Natural killer cell (primary cell): ENCODE measurements around the gene ATP2B1. TPM values are rescaled to one million over a fixed set of nuclear protein-coding genes. Genes with fewer than 3 reads are reported as not detected.

Experiments
- ATAC-seq, 3 donors: fragments of 150-1000 bp in 2 of 3; fragments of 200-7000 bp in 1 of 3; cut with Tn5 transposase; 1 replicate in 1 of 3; 2 replicates in 2 of 3; pipeline ENCODE4 v1.10.0; 2021; ENCODE audit warnings: mild to moderate bottlenecking in 2 of 3, moderate library complexity in 2 of 3
- DNase-seq, 2 donors: peaks; one replicate each; pipeline versions ENCODE4 v3.0.0 to v3.0.0-alpha.2; 2013 to 2021; ENCODE audit warnings: mixed read lengths in 1 of 2
- H3K27ac ChIP-seq: one replicate; pipeline ENCODE4 v1.5.1; 2013; ENCODE audit warnings: mild to moderate bottlenecking, low read length
- H3K27me3 ChIP-seq: one replicate; pipeline ENCODE4 v1.6.1; 2013; ENCODE audit warnings: low read length; ENCODE audit not compliant: control insufficient read depth, insufficient read depth
- H3K36me3 ChIP-seq: one replicate; pipeline ENCODE4 v1.6.1; 2013; ENCODE audit warnings: low read length; ENCODE audit not compliant: control insufficient read depth, insufficient read depth
- H3K4me1 ChIP-seq: one replicate; pipeline ENCODE4 v1.6.1; 2013; ENCODE audit warnings: low read length; ENCODE audit not compliant: control insufficient read depth, insufficient read depth
- H3K4me3 ChIP-seq: one replicate; pipeline ENCODE4 v1.5.1; 2013; ENCODE audit warnings: low read length
- H3K9me3 ChIP-seq: one replicate; pipeline ENCODE4 v1.6.1; 2013; ENCODE audit warnings: low read length; ENCODE audit not compliant: control insufficient read depth, insufficient read depth
- H3K27ac Mint-ChIP-seq, 2 donors: one replicate each; pipeline ENCODE4 v1.8.0; 2022; ENCODE audit warnings: mild to moderate bottlenecking in 2 of 2, mixed read lengths in 2 of 2, moderate library complexity in 1 of 2
- H3K27me3 Mint-ChIP-seq, 2 donors: one replicate each; pipeline ENCODE4 v1.8.0; 2022; ENCODE audit warnings: low read depth in 2 of 2, mixed read lengths in 2 of 2
- H3K36me3 Mint-ChIP-seq: one replicate; pipeline ENCODE4 v1.8.0; 2022; ENCODE audit warnings: mixed read lengths
- H3K4me1 Mint-ChIP-seq, 2 donors: one replicate each; pipeline ENCODE4 v1.8.0; 2022; ENCODE audit warnings: mixed read lengths in 2 of 2
- H3K4me3 Mint-ChIP-seq: one replicate; pipeline ENCODE4 v1.8.0; 2022; ENCODE audit warnings: mild to moderate bottlenecking, moderate library complexity, mixed read lengths
- H3K9me3 Mint-ChIP-seq, 2 donors: one replicate each; pipeline ENCODE4 v1.8.0; 2022; ENCODE audit warnings: mixed read lengths in 2 of 2
- WGBS: methylation state at CpG from one replicate; pipeline ENCODE4 v1.1.7; 2013; ENCODE audit warnings: missing lambda C conversion rate; ENCODE audit not compliant: insufficient coverage; 5-methylcytosine and 5-hydroxymethylcytosine counted together
- intact Hi-C: fragments of 100-400 bp; cut with micrococcal nuclease; formaldehyde crosslinking; loops from one replicate; pipeline ENCODE4 v1.14.2; 2022
- total RNA-seq, 4 donors: library from RNA; stranded (reverse); fragments of 120-200 nt in 1 of 4; gene quantifications; one replicate each; pipeline versions ENCODE4 v1.2.3 to v1.2.4, GENCODE V29; 2013 to 2022
- TF ChIP-seq, protein P1 (sequence below): fragments of 200-600 bp; IDR thresholded peaks from one replicate; pipeline ENCODE4 v1.8.0; 2022; ENCODE audit warnings: antibody characterized with exemption

The ATP2B1 gene
- total RNA-seq, 3 donors from 2014 or later (not counting 1 experiment from before 2014, with no cell fraction given), result 87.8 to 97.6 (median 97.3) TPM

- Mint-ChIP-seq H3K4me3 (no peak overlapping the region), H3K9me3 (no peaks in the 10 kb centered on the region), H3K4me1 (peaks cover 9 to 11% of the 10 kb centered on the region in 2 donors), H3K27ac (peak overlapping the region in 1 of 2 donors; percentile 0), H3K27me3 (no peaks in the 10 kb centered on the region), H3K36me3 (no peaks in the 10 kb centered on the region)
- intact Hi-C loops, result loop anchor here (1.0 to 10.0 kb wide), 6 partner anchors 422 to 1416 kb away; no protein-coding TSS in a partner anchor
- Histone ChIP-seq H3K27me3 (no peaks in the 10 kb centered on the region), H3K4me3 (no peak overlapping the region), H3K27ac (no peak overlapping the region), H3K36me3 (no peaks in the 10 kb centered on the region), H3K4me1 (no peaks in the 10 kb centered on the region), H3K9me3 (no peaks in the 10 kb centered on the region)
- TF ChIP-seq, protein P1, sequence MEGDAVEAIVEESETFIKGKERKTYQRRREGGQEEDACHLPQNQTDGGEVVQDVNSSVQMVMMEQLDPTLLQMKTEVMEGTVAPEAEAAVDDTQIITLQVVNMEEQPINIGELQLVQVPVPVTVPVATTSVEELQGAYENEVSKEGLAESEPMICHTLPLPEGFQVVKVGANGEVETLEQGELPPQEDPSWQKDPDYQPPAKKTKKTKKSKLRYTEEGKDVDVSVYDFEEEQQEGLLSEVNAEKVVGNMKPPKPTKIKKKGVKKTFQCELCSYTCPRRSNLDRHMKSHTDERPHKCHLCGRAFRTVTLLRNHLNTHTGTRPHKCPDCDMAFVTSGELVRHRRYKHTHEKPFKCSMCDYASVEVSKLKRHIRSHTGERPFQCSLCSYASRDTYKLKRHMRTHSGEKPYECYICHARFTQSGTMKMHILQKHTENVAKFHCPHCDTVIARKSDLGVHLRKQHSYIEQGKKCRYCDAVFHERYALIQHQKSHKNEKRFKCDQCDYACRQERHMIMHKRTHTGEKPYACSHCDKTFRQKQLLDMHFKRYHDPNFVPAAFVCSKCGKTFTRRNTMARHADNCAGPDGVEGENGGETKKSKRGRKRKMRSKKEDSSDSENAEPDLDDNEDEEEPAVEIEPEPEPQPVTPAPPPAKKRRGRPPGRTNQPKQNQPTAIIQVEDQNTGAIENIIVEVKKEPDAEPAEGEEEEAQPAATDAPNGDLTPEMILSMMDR, result peak; percentile 91
- peak; percentile 36 to 86 for DNase-seq
- WGBS, result 33% methylated on average over 3 of the region's 6 CpGs
- peak; percentile 81 to 90 (median 90) for ATAC-seq
Observed at GRCh38 chr12:89542912-89543592, 165.6 kb downstream of the ATP2B1 start.

DNA sequence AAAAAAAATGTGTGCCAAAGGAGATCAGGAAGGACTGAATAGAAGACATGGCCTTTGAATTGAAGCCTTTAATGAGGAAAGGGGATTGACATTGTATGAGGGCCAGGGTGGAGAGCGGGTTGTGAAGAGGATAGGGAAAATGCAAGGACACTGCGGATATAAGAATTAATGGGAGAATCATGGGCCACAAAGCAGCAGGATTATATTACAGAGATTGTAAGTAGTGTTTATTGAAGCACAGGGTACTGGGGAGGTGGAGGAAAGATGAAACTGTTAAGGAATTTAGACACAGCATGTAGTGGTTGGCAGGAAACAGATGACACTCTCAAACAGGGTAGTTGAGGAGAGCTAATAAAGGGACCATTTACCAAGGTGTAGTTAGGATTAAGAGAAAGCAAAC lies 166.4 kb downstream of the ATP2B1 start:
- no peak for ATAC-seq

GRCh38 chr12:89540586-89540985 lies 168.1 kb downstream of the ATP2B1 start:
- no peak overlapping the region for H3K4me3 ChIP-seq
- intact Hi-C loops, result loop anchor here (5.0 to 10.0 kb wide), 2 partner anchors 424 to 472 kb away; no protein-coding TSS in a partner anchor
- WGBS, result 90% methylated on average over 3 of the region's 3 CpGs
- H3K36me3 ChIP-seq, result no peaks in the 10 kb centered on the region
- H3K4me1 ChIP-seq, result no peaks in the 10 kb centered on the region
- Mint-ChIP-seq H3K27ac (no peak overlapping the region), H3K36me3 (no peaks in the 10 kb centered on the region), H3K27me3 (no peaks in the 10 kb centered on the region), H3K4me3 (no peak overlapping the region), H3K9me3 (no peaks in the 10 kb centered on the region), H3K4me1 (peaks cover 9 to 11% of the 10 kb centered on the region in 2 donors)
- H3K27me3 ChIP-seq, result no peaks in the 10 kb centered on the region
- no peak overlapping the region for H3K27ac ChIP-seq
- ATAC-seq, result no peak
- DNase-seq, result no peak
- no peaks in the 10 kb centered on the region for H3K9me3 ChIP-seq
- TF ChIP-seq, protein P1, result no peak

More for the DNA sequence above, 166.4 kb downstream of the ATP2B1 start:
- no peak overlapping the region for H3K4me3 ChIP-seq
- Mint-ChIP-seq H3K9me3 (no peaks in the 10 kb centered on the region), H3K27ac (peak overlapping the region in 1 of 2 donors; percentile 0), H3K27me3 (no peaks in the 10 kb centered on the region), H3K4me1 (peaks cover 9 to 11% of the 10 kb centered on the region in 2 donors), H3K36me3 (no peaks in the 10 kb centered on the region), H3K4me3 (no peak overlapping the region)
- no peaks in the 10 kb centered on the region for H3K36me3 ChIP-seq
- DNase-seq, result no peak
- H3K9me3 ChIP-seq, result no peaks in the 10 kb centered on the region
- no peaks in the 10 kb centered on the region for H3K4me1 ChIP-seq
- no peak overlapping the region for H3K27ac ChIP-seq
- intact Hi-C loops, result loop anchor here (2.0 to 10.0 kb wide), 3 partner anchors 423 to 707 kb away; no protein-coding TSS in a partner anchor
- WGBS, result 93% methylated on average over 2 of the region's 2 CpGs
- H3K27me3 ChIP-seq, result no peaks in the 10 kb centered on the region
- TF ChIP-seq, protein P1, result no peak
